Hematopoietic multipotent progenitor cell treated with erythropoietin and hydrocortisone succinate and interleukin-3 and kit ligand, for 6 days (in vitro differentiated cells): ENCODE data around the gene IP6K3.
A peak's percentile ranks its signal among the peaks of the same experiment; 100 is the strongest.

ENCODE experiments used
- DNase-seq: peaks from one replicate; pipeline ENCODE4 v3.0.0-alpha.2; 2015

The IP6K3 gene

DNA sequence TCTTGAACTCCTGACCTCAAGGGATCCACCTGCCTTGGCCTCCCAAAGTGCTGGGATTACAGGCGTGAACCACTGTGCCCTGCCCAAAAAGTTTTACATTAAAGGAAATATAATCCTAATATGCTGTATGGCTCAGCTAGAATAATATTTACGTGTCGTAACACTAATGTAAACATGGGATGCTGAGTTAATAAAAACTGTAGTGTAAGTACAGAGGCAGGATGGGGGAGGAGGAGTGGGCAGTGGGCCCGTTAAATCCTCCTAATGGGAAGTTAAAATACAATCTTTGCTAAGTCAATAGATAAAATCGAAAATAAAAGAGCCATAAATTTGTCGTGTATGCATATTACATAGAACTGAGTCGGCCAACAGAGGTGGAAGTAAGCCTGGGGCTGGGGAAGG lies 12.1 kb upstream of the IP6K3 start:
- DNase-seq = no peak

- no peak for DNase-seq
Measured at GRCh38 chr6:33757906-33758305, 11.2 kb upstream of the IP6K3 start.

DNA sequence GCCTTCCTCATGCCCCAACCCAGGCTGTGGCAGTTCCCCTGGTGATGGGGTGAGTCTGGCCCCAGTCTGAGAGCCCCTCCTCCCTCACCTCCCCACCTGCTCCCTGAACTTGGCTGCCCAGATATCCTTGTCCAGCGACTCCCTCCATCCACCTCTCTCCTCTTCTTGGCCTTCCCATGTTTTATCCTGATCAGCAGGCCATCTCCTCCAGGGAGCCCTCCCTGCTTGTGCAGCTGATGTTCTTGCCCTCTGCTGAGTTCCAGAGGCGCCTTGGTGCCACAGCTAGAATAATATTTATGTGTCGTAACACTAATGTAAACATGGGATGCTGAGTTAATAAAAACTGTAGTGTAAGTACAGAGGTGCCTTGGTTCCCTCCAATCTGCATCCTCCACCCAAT lies 10.4 kb upstream of the IP6K3 start:
- DNase-seq = no peak

DNA sequence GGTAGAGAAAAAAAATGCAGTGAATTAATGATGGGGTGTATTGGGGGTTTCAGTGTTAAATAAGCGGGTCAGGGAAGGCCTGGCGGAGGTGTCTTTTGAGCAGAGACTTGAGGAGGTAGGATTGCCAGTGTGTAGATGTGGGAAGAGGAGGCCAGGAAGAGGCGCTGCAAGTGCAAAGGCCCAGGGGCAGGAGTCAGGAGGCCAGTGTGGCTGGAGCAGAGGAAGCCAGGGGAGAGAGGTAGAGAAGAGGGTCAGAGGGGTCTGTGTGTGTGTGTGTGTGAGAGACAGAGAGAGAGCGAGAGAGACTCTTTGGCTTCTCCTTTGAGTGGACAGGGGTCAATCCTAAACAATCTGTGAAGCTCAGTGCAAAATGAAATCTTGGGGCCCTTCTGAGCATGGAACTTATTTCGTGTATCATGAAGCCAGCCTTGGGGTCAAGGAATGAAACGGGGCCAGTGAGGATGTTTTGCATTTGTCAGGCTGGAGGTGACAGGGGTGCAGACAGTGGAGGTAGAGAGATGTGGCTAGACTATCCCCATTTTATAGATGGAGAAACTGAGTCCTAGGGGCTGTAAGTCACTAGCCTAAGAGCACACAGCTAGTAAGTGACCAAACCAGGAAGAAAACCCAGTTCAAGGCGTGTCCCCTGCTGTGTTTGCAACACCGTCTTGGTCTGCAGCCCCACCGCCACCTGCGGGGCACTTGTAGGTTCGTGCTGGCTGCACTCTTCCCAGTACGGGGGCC lies 9.7 kb upstream of the IP6K3 start:
- no peak for DNase-seq

GRCh38 chr6:33755070-33755869 lies 8.6 kb upstream of the IP6K3 start:
- no peak for DNase-seq

GRCh38 chr6:33754222-33754621 lies 7.5 kb upstream of the IP6K3 start:
- no peak for DNase-seq

- DNase-seq = no peak
Measured at GRCh38 chr6:33752646-33753015, 5.9 kb upstream of the IP6K3 start.

- DNase-seq = no peak
Measured at GRCh38 chr6:33751771-33752645, 5.3 kb upstream of the IP6K3 start.

- no peak for DNase-seq
Measured at GRCh38 chr6:33750244-33750991, 3.7 kb upstream of the IP6K3 start.

GRCh38 chr6:33749401-33749800 lies 2.7 kb upstream of the IP6K3 start:
- DNase-seq = no peak

- DNase-seq = no peak
Measured at GRCh38 chr6:33748841-33749240, 2.1 kb upstream of the IP6K3 start.

- no peak for DNase-seq
Measured at GRCh38 chr6:33747823-33748222, 1.1 kb upstream of the IP6K3 start.

- no peak for DNase-seq
Measured at GRCh38 chr6:33746036-33746600, 587 bp downstream of the IP6K3 start.

DNA sequence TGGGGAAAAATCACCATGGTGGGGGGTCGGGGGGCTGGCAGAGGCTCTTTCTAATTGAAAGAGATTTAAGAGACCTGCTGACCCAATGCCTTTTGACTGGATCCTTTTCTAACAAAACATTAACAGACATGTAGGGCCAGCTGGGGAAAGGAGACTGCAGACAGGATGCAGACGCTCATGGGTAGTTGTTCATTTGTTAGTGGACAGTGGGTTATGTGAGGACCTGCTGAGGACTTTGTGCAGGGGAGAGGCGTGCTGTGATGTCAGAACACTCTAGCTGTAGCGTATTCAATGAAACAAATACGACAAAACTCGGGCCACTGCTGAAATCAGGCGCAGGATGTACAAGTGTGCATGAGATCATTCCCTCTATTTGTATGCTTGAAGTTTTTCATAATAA lies 1.2 kb downstream of the IP6K3 start:
- no peak for DNase-seq

GRCh38 chr6:33744895-33745546 lies 1.7 kb downstream of the IP6K3 start:
- no peak for DNase-seq

DNA sequence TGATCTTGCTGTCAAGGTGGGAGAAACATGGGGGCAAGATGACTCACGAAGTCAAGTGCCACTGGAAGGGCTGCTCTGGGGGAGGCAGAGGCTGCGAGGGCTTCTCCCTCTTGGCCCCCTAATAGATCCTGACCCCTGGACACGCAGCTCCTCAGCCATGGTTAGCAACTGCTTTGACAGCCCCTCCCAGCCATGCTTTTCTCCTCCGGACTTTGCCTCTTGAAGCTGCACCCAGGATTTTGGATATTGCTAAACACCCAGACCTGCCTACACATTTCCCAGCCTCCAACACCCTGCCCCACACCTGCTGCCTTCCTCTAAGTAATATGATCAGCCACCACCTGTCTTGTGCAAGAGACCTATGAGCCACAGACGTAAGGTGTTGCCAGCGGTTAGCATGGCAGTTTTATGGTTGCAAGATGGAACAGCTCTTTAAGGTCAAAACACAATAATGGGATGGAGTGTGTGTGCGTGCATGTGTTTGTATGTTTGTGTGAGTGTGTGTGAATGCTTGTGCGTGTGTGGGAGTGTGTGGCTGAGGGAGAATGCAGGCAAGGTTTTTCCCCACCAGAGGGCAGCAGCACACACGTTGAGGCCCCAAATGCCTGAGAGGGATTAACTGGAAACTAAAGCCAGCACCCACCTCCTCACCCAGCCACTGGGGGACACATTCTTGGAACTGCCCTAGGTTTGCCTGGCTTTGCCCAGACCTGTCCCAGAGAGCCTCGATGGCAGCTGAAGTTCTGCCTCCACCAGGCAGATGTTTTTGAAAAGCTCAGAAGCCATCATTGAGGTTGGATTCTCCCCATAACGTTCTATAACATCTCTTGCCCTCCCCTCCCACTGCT lies 2.5 kb downstream of the IP6K3 start:
- peak; percentile 83 for DNase-seq

GRCh38 chr6:33742837-33743236 lies 3.9 kb downstream of the IP6K3 start:
- no peak for DNase-seq

DNA sequence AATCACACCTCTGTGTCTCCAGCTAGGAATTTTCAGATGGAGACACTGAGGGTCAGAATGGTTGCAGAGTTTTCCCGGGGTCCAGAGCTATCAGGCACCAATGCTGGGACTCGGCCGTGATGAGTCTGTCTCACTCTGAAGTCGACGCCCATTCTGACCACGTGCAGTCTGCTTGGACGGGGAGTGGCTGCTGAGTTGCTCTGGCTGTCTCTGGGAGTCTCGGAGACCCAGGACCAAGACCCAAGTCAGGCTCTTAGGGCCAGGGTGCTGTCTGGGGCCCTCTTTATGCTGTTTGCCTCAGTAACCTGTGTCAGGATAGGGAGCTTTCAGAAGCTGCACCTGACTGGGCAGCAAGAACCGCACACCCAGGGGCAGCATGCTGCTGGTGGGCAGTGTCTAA lies 4.6 kb downstream of the IP6K3 start:
- DNase-seq = no peak

- DNase-seq = no peak
Measured at GRCh38 chr6:33740794-33741193, 5.9 kb downstream of the IP6K3 start.

DNA sequence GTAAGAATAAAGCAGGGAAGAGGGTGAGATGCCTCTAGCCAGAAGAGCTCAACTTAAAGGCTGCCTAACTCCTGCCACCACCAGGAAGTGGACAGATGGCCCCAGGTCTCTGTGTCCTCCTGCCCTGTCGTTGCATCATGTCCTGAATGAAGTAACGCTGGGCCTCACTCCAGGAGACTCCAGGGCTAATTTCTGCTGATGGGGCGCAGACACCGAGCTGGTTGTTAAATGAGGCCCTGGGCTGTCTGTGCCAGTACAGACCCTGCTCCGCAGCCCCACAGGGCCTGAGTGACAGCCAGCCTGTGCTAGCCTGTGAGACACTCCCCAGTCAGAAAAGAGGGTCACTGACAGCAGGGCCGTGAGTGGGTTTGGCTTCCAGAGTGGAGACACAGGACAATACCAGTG lies 6.5 kb downstream of the IP6K3 start:
- DNase-seq = no peak

GRCh38 chr6:33739571-33739970 lies 7.1 kb downstream of the IP6K3 start:
- DNase-seq = no peak
